Retina (tissue), 1 donor: Measurements from ENCODE around the gene TRPM3.

Experiments used
- DNase-seq: peaks from one replicate; pipeline ENCODE4 v3.0.0-alpha.2; 2016

TRPM3 gene

GRCh38 chr9:70499621-70500020 lies 621.8 kb downstream of the TRPM3 start:
- no peak for DNase-seq

GRCh38 chr9:70498866-70499265 lies 622.6 kb downstream of the TRPM3 start:
- DNase-seq: no peak

GRCh38 chr9:70496244-70496643 lies 625.2 kb downstream of the TRPM3 start:
- DNase-seq: no peak

- no peak for DNase-seq
These were observed 625.9 kb downstream of the TRPM3 start for GRCh38 chr9:70495514-70495913.

- no peak for DNase-seq
These were observed 627.2 kb downstream of the TRPM3 start for GRCh38 chr9:70494221-70494620.

- DNase-seq: no peak
These were observed 628.4 kb downstream of the TRPM3 start for GRCh38 chr9:70493029-70493428.

GRCh38 chr9:70492319-70492777 lies 629.1 kb downstream of the TRPM3 start:
- no peak for DNase-seq

- DNase-seq: peak; percentile 12
These were observed 629.7 kb downstream of the TRPM3 start for GRCh38 chr9:70491426-70492318.

- no peak for DNase-seq
These were observed 630.9 kb downstream of the TRPM3 start for GRCh38 chr9:70490478-70490877.

GRCh38 chr9:70488793-70489105 lies 632.7 kb downstream of the TRPM3 start:
- no peak for DNase-seq

- no peak for DNase-seq
These were observed 633.2 kb downstream of the TRPM3 start for GRCh38 chr9:70488098-70488792.

GRCh38 chr9:70486127-70486526 lies 635.3 kb downstream of the TRPM3 start:
- no peak for DNase-seq

GRCh38 chr9:70485273-70485858 lies 636.1 kb downstream of the TRPM3 start:
- no peak for DNase-seq

- peak; percentile 30 for DNase-seq
These were observed 636.9 kb downstream of the TRPM3 start for GRCh38 chr9:70484232-70485130.

GRCh38 chr9:70481471-70481870 lies 640.0 kb downstream of the TRPM3 start:
- DNase-seq: no peak

GRCh38 chr9:70480405-70480980 lies 640.9 kb downstream of the TRPM3 start:
- DNase-seq: peak; percentile 73

GRCh38 chr9:70479880-70480291 lies 641.5 kb downstream of the TRPM3 start:
- peak; percentile 39 for DNase-seq
